ENCODE data around the gene ZNF362. TPM values are rescaled to one million over a fixed set of nuclear protein-coding genes. Genes with fewer than 3 reads are reported as not detected.

The ZNF362 gene
- total and polyA plus RNA-seq, 12 donors, result 7.8 to 37.3 (median 23.8) TPM

GRCh38 chr1:33268927-33269610 lies 12.8 kb downstream of the ZNF362 start:
- TF ChIP-seq CTCF (IDR thresholded peaks at IDR 0.05) (no peak), POLR2A (IDR thresholded peaks at IDR 0.05) (no peak)
- Histone ChIP-seq H3K27ac (peak overlapping the region in 1 of 5 donors; percentile 77), H3K4me3 (no peak overlapping the region), H3K9me3 (replicated peaks in 1 of 3) (no peaks in the 10 kb centered on the region), H3K27me3 (no peaks in the 10 kb centered on the region), H3K36me3 (replicated peaks in 1 of 2) (no peaks in the 10 kb centered on the region), H3K4me1 (replicated peaks in 1 of 2) (peaks cover 5 to 6% of the 10 kb centered on the region in 2 donors)
- intact Hi-C loops (cut with DNase I), result no loop called here
- 71 to 83% (median 74%) methylated on average over 5 of the region's 5 CpGs for WGBS, 4 donors
- DNase-seq, result no peak

GRCh38 chr1:33269621-33270020 lies 13.3 kb downstream of the ZNF362 start:
- H3K27ac ChIP-seq, result peak overlapping the region in 1 of 5 donors; percentile 74
- H3K36me3 ChIP-seq (replicated peaks in 1 of 2), result no peaks in the 10 kb centered on the region
- no peak overlapping the region for H3K4me3 ChIP-seq
- peaks cover 5 to 6% of the 10 kb centered on the region in 2 donors for H3K4me1 ChIP-seq (replicated peaks in 1 of 2)
- no peaks in the 10 kb centered on the region for H3K27me3 ChIP-seq
- intact Hi-C loops (cut with DNase I), result loop anchor here in 1 of 2 donors (10.0 kb wide), 1 partner anchor 135 kb away; no protein-coding TSS in a partner anchor
- TF ChIP-seq POLR2A (IDR thresholded peaks at IDR 0.05) (no peak), CTCF (IDR thresholded peaks at IDR 0.05) (no peak)
- H3K9me3 ChIP-seq (replicated peaks in 1 of 3), result no peaks in the 10 kb centered on the region
- no peak for DNase-seq
- WGBS, 4 donors, result 75 to 86% (median 81%) methylated on average over 5 of the region's 5 CpGs

GRCh38 chr1:33270379-33270778 lies 14.1 kb downstream of the ZNF362 start:
- TF ChIP-seq POLR2A (IDR thresholded peaks at IDR 0.05), result no peak
- TF ChIP-seq CTCF (IDR thresholded peaks at IDR 0.05), result no peak
- intact Hi-C loops (cut with DNase I), result loop anchor here in 1 of 2 donors (10.0 kb wide), 1 partner anchor 136 kb away; no protein-coding TSS in a partner anchor
- no peak overlapping the region for H3K4me3 ChIP-seq

GRCh38 chr1:33270808-33271465 lies 14.6 kb downstream of the ZNF362 start:
- no peaks in the 10 kb centered on the region for H3K9me3 ChIP-seq (replicated peaks in 1 of 3)
- TF ChIP-seq POLR2A (IDR thresholded peaks at IDR 0.05) (no peak), CTCF (IDR thresholded peaks at IDR 0.05) (no peak)
- DNase-seq, result no peak
- no peaks in the 10 kb centered on the region for H3K27me3 ChIP-seq
- intact Hi-C loops (cut with DNase I), result loop anchor here in 1 of 2 donors (10.0 kb wide), 1 partner anchor 136 kb away; no protein-coding TSS in a partner anchor
- no peak overlapping the region for H3K4me3 ChIP-seq
- WGBS, 4 donors, result 83 to 88% (median 86%) methylated on average over 6 to 7 of the region's 7 CpGs
- peaks cover 5 to 6% of the 10 kb centered on the region in 2 donors for H3K4me1 ChIP-seq (replicated peaks in 1 of 2)
- H3K27ac ChIP-seq, result peak overlapping the region in 1 of 5 donors; percentile 3
- H3K36me3 ChIP-seq (replicated peaks in 1 of 2), result no peaks in the 10 kb centered on the region

More at GRCh38 chr1:33270379-33270778, 14.1 kb downstream of the ZNF362 start:
- no peaks in the 10 kb centered on the region for H3K9me3 ChIP-seq (replicated peaks in 1 of 3)
- no peak overlapping the region for H3K27ac ChIP-seq
- WGBS, 4 donors, result 86 to 96% (median 92%) methylated on average over 3 to 5 of the region's 5 CpGs
- no peaks in the 10 kb centered on the region for H3K36me3 ChIP-seq (replicated peaks in 1 of 2)
- no peak for DNase-seq
- H3K27me3 ChIP-seq, result no peaks in the 10 kb centered on the region
- peaks cover 5 to 6% of the 10 kb centered on the region in 2 donors for H3K4me1 ChIP-seq (replicated peaks in 1 of 2)

Data from adrenal gland (tissue), 12 donors.